SIG-M5 (cell line): ENCODE results near the gene WSCD2.

ENCODE experiments used
- DNase-seq: peaks from one replicate; lab custom pipeline; 2025; lab: John Stamatoyannopoulos, UW

WSCD2 gene

DNA sequence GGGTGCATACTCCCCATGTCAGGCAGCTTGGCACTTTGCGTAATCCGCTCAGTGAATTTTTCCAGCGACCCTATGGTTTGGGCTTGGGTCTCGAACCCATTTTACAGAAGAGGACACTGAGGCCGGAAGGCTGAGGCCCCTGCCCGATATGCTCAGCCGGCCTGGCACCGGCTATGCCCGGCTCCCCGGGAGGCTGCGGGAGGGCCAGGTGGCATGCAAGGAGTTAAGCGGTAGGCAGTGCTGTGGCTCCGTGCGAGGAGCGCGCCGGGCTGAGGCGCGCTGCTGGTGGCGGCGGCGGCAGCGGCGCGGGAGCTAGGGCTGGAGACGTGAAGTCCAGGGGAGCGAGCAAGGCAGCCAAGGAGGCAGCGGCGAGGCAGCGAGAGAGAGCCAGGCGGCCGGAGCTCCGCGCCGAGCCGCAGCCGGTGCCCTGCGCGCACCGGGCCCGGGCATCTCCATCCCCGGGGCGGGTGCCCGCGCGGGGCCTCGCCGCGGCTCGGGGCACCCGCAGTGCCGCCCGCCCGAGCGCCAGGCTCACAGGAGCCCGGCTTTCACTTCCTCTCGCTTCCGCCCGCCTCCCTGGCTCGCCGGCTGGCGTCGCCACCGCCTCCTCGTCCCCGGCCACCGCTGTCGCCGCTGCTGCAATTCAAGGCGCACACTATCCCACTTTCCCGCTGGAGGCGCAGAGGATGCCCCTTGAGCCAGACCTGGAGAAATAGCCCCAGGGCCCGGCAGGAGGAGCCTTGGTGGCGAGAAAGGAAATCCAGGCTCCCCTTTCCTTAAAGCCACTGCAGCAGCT lies at the start of gene WSCD2:
Gene WSCD2, plus strand, starts transcription at position 272 of the 796 bp plus-strand sequence. CDS start 66,545 bp downstream, outside the sequence.
- no peak for DNase-seq

DNA sequence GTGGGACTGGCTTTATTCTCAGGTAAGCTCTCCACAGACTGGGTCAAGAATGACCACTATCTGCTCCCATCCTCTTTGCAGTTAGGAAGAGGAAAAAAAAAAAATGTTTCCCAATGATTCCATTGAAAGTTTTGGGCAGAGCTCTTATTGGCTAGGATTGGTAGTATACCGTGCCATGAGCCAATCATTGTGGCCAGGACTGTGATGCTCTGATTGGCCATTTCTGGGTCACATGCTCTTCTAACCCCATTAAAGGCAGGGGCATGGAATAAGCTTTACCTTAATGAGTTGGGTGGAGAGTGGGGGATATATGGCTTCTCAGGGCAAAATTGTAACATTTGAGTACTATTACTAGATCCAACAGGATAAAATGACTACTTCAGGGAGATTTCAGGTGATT lies 49.4 kb upstream of the WSCD2 start:
- no peak for DNase-seq

- DNase-seq, result no peak
Observed at GRCh38 chr12:108080363-108080762, 48.7 kb upstream of the WSCD2 start.

DNA sequence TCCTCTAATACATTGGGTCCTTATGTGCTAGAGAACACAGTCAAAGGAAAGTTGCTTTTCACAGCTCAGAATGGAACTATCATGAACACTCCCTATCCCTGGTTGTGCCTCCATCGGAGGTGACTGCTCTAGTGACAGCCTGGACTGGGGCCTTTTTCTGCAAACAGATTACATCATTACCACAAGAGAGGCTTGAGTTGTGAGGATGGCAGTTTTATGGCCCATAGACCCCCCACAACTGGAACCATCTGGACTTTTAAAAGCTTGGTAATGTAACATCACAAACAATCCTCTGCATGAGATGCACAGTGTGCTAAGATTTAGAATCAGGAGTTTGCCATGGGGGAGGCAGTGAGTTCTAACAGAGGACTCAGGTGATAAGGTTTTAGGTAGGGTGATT lies 46.6 kb upstream of the WSCD2 start:
- DNase-seq, result no peak

DNA sequence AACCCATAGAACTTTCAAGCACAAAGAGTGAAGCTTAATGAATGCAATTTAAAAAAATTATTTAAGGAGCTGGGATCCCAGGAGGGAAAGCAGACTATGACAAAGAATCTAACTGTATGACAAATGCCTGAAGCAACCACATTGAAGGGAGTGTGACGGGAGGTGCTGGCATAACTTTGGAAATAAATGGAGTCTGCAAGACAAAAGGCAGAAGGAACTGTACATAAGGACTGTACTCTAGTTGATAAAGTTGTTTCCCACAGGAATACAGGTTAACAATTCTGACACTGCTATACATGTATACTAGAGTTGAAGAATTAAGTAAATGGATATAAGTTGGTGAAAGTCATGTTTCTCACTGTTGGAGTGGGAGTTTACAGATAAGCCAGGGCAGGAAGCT lies 41.2 kb upstream of the WSCD2 start:
- no peak for DNase-seq

DNA sequence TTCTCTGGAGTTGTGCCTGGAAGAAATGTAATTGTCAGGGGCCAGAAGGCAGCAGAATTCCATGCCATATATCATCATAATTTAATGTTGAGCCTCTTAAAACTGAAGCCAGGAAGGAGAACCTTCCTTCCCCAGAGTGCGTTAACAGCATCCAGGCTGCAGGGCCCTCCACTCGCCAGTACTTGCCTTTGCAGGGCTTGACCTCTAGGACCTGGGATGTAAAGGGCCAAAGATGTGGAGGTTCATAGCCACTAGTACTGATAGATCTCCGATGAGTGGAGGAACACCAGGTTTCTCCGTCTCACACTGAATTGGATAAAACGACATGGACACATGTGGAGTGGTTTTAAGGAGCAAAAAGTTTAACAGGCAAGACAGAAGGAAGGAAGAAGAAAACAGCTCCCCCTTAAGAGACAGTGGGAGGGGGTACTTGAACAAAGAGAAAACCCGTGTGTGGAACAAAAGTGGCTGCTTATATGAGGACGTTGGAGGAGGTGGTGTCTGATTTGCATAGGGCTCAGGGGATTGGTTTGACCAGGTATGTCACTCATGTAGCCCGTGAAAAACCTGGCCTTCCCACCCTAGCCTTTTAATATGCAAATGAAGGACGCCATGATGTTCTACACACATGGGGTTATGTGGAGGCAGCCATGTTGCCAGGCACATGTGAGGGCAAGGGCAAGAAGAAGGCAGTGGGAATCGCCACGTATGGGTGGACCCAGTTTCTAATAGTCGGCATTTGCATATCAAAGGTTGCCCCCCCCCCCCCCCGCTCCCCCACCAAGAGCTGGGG lies 38.8 kb upstream of the WSCD2 start:
- no peak for DNase-seq

DNA sequence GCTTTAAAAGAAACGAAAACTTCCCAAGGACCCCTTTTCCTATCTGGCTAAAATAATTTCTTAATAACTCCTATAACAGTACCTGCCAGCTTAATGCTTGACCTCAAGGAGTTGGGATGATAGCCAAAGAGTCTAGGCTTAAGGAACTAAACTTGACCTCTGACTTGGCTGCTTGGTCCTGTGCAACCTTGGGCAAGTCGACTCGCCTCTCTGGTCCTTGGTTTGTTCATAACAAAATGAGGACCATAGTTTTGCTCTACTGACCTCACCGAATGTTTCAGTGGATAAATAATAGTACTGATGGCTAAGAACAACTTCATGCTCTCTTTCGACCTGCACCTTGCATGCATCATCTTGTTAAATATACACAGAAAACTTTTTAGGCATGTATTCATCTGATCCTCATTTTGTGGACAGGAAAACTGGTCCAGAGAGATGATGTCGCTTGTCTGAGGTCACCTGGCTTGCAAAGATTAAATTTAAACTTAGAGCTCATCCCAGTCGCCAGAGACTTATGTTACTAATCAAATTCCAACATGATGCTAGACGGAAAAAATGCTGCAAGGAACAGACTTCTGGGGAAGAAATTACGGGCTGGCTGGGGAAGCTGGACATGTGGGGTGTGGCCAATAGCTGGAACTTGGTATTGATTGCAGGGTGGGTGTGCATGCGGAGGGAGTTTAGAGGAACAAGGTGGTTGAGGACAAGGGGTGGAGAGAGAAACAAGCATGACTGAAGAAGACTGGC lies 38.0 kb upstream of the WSCD2 start:
- no peak for DNase-seq

- DNase-seq, result no peak
Observed at GRCh38 chr12:108091679-108092051, 37.4 kb upstream of the WSCD2 start.

DNA sequence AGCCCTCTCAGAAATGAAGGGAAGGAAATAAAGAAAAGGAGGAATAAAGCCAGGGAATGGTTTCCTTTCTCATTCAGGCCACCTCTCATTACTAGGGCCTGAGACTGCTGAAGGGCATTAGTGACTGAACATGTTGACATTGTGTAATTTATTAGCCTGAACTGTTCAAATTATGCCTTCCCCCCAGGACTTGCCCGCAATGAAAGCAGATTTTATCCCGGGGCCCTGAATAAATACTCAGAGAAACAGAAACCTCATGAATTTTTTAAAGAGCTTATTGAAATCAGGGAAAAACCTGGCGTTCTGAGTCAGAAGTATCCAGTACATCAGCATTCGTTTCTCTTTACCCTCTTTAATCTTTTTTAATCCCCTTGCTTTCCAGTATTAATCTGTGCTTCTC lies 35.9 kb upstream of the WSCD2 start:
- DNase-seq, result no peak

- no peak for DNase-seq
Observed at GRCh38 chr12:108094056-108094649, 34.9 kb upstream of the WSCD2 start.

- DNase-seq, result no peak
Observed at GRCh38 chr12:108097160-108097911, 31.8 kb upstream of the WSCD2 start.

- no peak for DNase-seq
Observed at GRCh38 chr12:108098374-108098773, 30.7 kb upstream of the WSCD2 start.

DNA sequence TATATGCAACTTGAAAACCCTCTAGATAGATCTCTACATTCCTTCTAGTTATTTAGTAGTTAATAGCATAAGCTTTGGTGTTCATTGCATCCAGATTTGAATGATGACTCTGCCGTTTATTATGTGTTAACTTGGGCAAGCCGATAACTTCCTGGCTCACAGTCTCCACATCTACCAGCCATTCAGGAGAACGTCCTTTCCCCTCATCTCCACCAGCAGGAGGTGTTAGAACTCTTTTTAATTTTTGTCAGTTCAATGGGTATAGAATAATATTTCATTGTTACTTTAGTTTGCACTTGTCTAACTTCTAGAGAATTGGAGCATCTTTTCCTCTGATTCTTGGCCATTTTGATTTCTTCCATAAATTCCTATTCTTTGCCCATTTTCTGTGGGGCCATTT lies 30.0 kb upstream of the WSCD2 start:
- DNase-seq, result no peak

DNA sequence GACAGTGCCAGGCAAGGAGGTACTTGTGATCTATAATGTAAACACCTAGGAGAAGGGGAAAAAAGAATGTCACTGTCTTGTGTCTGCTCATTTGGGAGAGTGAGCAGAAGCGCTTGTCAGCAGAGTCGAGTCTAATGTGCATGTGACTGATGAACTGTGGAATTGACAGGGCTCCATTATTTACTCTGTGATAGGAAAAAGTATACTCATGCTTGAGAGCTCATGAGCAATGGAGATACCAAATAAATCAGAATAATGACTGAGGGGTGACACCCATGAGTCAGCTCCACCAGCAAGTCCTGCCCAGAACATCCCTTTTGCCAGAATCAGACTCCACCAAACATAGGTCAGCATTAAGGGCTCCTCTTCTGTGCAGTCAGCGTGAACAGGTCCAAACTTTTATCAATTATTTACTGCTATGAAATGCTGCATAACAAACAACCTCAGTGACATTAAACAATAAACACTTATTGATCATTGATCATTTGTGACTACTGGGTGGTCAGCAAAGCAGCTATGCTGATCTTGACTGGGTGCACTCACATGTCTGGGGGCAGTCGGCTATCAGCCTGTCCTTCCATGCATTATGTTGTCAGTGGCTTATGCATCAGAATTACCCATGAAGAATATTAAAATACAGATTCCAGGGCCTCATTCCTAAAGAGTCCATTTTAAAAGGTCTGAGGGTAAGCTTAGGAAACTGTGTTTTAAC lies 29.2 kb upstream of the WSCD2 start:
- no peak for DNase-seq

GRCh38 chr12:108101605-108102175 lies 27.4 kb upstream of the WSCD2 start:
- DNase-seq, result no peak

DNA sequence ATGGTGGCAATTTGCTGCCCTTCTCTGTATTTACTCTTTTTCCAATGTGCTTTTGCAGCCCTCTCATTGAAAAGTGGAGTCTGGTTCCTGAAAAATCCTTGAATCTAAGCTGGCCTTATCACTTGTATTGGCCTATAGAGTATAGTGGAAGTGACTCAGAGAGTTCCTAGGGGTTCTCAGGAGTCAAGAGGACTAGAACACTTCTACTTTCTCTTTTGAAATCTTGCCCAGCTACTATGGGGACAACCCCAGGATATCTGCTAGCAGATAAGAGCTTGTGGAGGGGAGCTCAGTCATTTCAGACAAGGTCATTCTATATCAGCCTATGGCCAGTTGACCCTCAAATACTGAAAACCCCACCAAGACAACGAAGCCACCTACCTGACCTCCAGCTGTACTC lies 26.7 kb upstream of the WSCD2 start:
- DNase-seq, result no peak

DNA sequence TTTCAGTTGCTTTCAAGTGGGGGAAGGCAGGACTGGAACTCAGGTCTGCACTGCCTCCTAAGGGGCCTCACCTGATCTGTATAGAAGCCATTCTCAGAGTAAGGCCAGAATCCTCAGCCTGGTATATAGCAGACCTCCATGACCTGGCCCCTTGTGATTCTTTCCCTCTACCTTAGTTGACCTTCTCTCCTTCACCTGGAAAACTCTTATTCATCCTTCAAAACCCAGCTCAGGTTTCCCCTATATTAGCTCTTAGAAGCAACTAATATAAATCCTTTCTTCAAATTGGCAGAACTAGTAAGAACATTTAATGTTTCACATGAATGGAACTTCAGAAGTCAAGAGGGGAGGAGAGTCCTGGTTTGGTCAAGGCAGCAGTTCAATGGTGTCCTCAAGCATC lies 26.0 kb upstream of the WSCD2 start:
- DNase-seq, result no peak

GRCh38 chr12:108103517-108103916 lies 25.6 kb upstream of the WSCD2 start:
- no peak for DNase-seq

DNA sequence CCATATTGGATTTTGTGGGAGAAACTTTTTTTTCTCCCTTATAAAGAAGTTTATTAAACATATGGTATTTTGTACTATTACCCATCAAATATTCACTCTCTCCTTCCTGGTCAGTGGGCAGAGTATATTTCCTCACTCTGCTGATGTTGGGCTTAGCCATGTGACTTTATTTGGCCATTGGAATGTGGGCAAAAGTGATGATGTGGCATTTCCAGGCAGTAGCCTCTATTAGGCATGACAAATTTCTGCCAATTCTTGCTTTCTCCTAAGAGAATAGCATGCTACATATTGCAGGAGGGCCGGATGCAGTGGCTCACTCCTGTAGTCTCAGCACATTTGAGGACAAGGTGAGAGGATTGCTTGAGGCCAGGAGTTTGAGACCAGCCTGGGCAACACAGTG lies 24.4 kb upstream of the WSCD2 start:
- DNase-seq, result no peak

GRCh38 chr12:108106599-108106998 lies 22.5 kb upstream of the WSCD2 start:
- DNase-seq, result no peak

- DNase-seq, result no peak
Observed at GRCh38 chr12:108107293-108107692, 21.8 kb upstream of the WSCD2 start.
